Breast epithelium (tissue), 3 donors: ENCODE measurements around the gene FFAR4.

Source experiments
- POLR2A ChIP-seq: fragments of 450-650 bp; IDR thresholded peaks from one replicate; pipeline ENCODE4 v1.6.1; 2016; ENCODE audit warnings: antibody characterized with exemption, mild to moderate bottlenecking, moderate library complexity
- TF ChIP-seq, protein P1 (sequence below), 3 donors: fragments of 450-650 bp; IDR thresholded peaks; one replicate each; pipeline ENCODE4 v1.5.1; 2016 to 2017; ENCODE audit warnings: antibody characterized with exemption in 3 of 3, mild to moderate bottlenecking in 3 of 3, moderate library complexity in 3 of 3

DNA sequence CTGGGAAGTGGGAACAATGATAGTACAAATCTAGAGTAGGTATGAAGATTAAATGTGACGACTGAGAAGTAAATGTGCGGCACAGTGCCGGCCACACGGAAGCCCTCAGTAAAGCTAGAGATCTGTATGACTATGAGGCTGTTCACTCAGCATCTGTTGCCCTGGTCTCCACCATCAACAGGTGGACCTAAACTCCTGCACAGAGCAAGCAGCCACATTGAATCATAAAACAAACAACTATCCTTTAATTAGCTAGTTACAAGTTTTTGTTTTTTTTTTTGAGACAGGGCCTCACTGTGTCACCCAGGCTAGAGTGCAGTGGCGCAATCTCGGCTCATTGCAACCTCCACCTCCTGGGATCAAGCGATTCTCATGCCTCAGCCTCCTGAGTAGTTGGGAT is 18.0 kb downstream of the FFAR4 start:
- TF ChIP-seq, protein P1, sequence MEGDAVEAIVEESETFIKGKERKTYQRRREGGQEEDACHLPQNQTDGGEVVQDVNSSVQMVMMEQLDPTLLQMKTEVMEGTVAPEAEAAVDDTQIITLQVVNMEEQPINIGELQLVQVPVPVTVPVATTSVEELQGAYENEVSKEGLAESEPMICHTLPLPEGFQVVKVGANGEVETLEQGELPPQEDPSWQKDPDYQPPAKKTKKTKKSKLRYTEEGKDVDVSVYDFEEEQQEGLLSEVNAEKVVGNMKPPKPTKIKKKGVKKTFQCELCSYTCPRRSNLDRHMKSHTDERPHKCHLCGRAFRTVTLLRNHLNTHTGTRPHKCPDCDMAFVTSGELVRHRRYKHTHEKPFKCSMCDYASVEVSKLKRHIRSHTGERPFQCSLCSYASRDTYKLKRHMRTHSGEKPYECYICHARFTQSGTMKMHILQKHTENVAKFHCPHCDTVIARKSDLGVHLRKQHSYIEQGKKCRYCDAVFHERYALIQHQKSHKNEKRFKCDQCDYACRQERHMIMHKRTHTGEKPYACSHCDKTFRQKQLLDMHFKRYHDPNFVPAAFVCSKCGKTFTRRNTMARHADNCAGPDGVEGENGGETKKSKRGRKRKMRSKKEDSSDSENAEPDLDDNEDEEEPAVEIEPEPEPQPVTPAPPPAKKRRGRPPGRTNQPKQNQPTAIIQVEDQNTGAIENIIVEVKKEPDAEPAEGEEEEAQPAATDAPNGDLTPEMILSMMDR (IDR thresholded peaks at IDR 0.05), result no peak
- TF ChIP-seq POLR2A, result no peak
